GM19455 (cell line): Measurements from ENCODE around the gene SALL1.

Experiments
- ATAC-seq: cut with Tn5 transposase; IDR thresholded peaks from one replicate; pipeline ENCODE4 v1.9.1; 2021; ENCODE audit not compliant: unreplicated experiment

SALL1 gene

DNA sequence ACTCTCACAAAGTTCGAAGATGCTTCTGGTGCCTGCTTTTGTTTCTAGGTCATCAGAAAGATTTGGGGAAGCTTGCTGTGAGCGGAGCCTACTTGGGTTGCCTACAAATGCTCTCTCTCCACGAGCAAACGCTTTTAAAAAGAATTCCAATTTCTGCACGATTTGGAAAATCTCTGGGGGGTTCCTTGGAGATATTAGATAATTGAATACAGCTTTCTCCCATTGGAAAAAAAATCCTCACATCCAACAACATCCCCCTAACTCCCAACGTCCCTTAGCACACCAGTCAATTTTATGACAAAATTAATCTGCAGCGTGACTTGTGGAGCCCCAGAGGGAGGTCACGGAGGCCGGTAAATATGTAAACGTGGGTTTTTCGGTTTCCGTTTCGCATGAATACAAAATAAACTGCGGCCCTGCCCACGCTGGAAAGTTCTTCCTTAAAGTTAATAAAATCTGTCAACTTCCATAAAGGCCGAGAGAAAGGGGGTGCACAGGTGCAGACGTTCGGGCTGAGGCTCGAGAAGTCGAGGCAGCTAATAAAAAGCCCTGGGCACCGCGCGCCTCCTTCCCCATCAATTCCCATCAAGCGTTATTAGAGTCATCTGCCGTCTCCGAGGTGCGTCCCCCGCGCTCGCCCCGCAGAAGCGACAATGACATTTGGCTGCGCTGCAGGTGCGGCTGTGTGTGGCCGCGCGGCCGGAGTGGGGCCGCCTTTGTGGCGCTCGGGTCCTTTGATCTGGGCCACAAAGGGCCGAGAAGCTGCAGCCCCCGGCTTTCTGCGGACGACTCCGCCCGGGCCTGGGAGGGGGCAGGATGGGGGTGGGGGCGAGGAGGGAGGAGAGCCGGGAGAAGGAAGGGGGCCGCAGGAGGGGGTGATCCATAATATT lies 37.6 kb downstream of the SALL1 start:
- ATAC-seq: no peak

DNA sequence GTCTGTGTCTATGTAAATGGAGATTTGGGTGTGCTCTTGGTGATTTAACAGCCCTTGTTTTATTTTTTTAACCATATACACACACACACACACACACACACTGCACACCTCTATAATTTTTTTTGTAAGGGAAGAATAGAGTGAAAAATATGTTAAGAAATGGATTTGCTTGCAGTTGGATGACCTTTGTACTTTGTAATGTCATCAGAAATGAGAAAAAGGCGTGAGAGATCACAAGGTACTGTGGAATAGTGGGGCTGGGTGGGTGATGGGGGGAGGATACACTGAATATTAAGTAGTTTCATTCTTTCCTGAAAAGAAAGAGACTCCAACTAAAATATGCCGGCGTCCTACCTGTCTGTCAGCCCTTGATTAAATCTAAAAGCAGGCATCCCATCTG lies 38.7 kb downstream of the SALL1 start:
- ATAC-seq: no peak

GRCh38 chr16:51111759-51112158 lies 39.3 kb downstream of the SALL1 start:
- ATAC-seq: no peak

- no peak for ATAC-seq
Measured at GRCh38 chr16:51110700-51111157, 40.3 kb downstream of the SALL1 start.

- ATAC-seq: no peak
Measured at GRCh38 chr16:51109173-51109572, 41.9 kb downstream of the SALL1 start.

GRCh38 chr16:51107742-51108141 lies 43.3 kb downstream of the SALL1 start:
- ATAC-seq: no peak

GRCh38 chr16:51106535-51106934 lies 44.5 kb downstream of the SALL1 start:
- no peak for ATAC-seq

DNA sequence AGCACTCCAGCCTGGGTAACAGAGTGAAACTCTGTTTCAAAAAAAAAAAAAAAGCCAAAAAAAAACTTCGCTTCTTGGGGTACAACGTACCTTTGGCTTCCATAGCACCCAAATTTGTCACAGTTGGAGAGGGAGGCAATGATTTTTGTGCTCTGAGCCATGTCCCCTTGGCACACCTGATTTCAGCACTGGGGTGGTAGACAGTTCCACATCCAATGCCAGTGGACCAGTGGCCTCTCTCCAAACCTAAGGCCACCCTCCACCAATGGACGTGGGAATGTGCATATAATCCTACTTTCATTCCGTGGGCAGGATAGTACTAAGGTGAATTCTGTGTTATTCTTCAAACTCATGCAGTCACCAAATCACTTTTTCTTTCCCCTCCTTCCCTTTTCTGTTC lies 47.5 kb downstream of the SALL1 start:
- ATAC-seq: no peak

GRCh38 chr16:51097729-51098128 lies 53.3 kb downstream of the SALL1 start:
- ATAC-seq: no peak

DNA sequence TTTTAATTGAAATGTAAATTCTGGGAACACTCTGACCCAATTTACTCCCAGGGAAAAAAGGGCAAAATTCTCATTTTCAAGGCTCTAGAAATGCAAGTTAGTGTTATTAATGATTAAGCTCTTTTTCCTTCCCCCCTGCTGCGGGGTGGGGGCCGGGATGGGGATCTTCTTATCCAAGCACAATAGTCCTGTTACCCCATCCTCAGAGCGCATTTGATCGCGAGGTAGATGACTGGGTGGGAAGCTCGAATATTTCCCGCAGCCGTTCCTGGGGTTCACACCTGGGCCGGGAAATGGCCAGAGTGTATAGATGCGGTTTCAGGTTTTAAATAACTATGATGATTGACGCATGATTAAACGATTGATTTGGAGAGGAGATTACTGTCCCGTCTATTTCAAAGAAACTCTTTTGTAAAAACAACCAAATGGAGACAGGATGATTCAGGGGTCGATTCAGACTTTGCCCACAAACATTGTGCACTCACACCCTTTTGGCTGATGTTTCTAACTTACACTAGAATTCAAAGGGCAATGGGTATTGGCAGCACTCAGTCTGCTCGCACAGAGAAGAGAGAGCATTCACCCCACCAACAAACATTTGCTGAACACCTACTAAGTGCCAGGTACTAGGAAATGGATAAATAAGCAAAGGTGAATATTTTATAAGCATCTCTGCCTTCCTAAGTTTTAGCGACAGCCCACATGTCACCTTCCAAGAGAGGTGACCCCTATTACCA lies 55.0 kb downstream of the SALL1 start:
- ATAC-seq: no peak

DNA sequence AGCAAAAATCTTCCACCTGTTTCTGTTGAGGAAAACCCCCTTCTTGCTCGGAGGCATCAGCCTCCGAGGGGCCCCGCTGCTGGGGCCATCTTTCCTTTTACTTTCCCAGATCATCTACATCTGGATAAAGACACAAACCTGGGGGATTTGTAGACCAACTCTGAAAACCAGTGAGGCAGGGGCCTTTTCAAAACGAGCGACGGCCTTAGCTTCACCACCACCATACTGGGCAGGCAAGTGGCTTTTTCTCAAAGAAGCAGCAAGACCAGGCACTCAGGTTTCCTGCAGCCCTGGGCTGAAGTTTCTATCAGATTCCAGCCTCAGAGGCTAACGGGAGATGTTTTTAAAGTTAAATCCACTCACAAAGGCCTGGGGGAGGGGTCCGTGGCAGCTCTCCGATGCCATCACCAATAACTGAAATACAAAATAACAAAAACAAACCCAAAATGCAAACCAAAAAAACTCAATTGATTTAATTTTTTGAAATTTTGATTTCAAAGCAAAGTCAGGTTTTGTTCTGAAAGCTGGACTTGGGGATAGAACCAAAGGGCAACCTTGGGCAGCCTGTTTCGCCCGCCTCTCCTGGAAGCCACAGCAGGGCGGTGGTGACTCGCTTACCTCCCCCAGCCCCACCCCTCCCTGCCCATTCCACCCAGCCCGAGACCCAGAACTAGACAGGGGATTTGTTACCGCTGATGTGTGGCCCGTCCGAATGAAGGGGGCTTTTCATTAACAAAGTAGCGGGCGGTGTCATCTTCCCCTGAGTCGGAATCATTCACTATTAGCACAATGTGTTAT lies 55.8 kb downstream of the SALL1 start:
- no peak for ATAC-seq

DNA sequence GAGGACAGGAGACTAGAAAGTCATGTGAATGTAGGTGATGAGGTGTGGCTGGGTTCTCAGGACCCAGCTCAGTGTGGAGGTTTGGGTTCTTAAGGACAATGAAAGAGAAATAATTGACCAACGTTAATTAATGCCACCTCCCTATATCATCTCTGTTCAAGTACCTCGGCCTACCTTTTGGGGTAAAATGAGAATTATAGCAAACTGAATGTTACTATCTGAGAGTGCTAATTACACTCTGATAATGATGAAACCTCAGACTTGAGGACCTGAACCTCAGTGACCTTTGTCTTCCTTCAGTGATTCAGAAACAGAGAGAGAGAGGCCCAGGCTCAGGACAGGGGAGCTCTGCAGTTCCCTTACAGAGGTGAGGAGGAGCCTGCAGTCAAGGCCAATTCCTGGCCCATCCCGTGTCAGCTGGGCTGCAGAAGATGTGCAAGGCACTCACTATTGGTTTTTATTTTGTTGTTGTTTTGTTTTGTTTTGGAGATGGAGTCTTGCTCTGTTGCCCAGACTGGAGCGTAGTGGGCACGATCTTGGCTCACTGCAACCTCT lies 57.3 kb downstream of the SALL1 start:
- ATAC-seq: no peak
